Esophagus squamous epithelium (tissue), 5 donors: Measurements from ENCODE around the gene RABGAP1L. TPM values are rescaled to one million over a fixed set of nuclear protein-coding genes. Genes with fewer than 3 reads are reported as not detected.
A peak's percentile ranks its signal among the peaks of the same experiment; 100 is the strongest.

Experiments used
- DNase-seq: peaks from one replicate; lab custom pipeline; 2025; lab: John Stamatoyannopoulos, UW
- H3K27ac ChIP-seq, 4 donors: fragments of 200-600 bp; sonication (generic); one replicate each; pipeline ENCODE4 v1.5.1; 2016 to 2019; ENCODE audit warnings: mild to moderate bottlenecking in 1 of 4
- H3K27me3 ChIP-seq, 4 donors: fragments of 200-600 bp; sonication (generic); 1 replicate in 3 of 4; 2 replicates in 1 of 4; pipeline versions ENCODE4 v1.5.1 to v1.6.0; 2017 to 2021; ENCODE audit warnings: antibody characterized with exemption in 1 of 4
- H3K36me3 ChIP-seq, 3 donors: fragments of 200-600 bp; sonication (generic); one replicate each; pipeline ENCODE4 v1.5.1; 2016 to 2019
- H3K4me1 ChIP-seq, 3 donors: fragments of 200-600 bp; sonication (generic); one replicate each; pipeline ENCODE4 v1.5.1; 2017 to 2019
- H3K4me3 ChIP-seq, 4 donors: fragments of 200-600 bp; sonication (generic); 1 replicate in 3 of 4; 2 replicates in 1 of 4; pipeline ENCODE4 v1.5.1; 2016 to 2019; ENCODE audit warnings: mild to moderate bottlenecking in 2 of 4, moderate library complexity in 1 of 4
- H3K9me3 ChIP-seq, 3 donors: fragments of 200-600 bp; sonication (generic); one replicate each; pipeline ENCODE4 v1.5.1; 2016 to 2019
- CTCF ChIP-seq, 6 experiments: fragments of 450-650 bp in 4 of 6; fragments of 200-600 bp in 2 of 6; sonication (generic) in 2 of 6; IDR thresholded peaks; one replicate each; pipeline ENCODE4 v1.5.1; 2016 to 2019; ENCODE audit warnings: antibody characterized with exemption in 6 of 6, mild to moderate bottlenecking in 4 of 6, moderate library complexity in 4 of 6
- POLR2A ChIP-seq, 4 donors: fragments of 450-650 bp; IDR thresholded peaks; one replicate each; pipeline ENCODE4 v1.6.1; 2017; ENCODE audit warnings: antibody characterized with exemption in 4 of 4, mild to moderate bottlenecking in 4 of 4, moderate library complexity in 3 of 4
- WGBS, 2 donors: methylation state at CpG; one replicate each; pipeline ENCODE4 v1.1.5; 2018; 5-methylcytosine and 5-hydroxymethylcytosine counted together
- intact Hi-C: fragments of 100-400 bp; cut with DNase I; formaldehyde crosslinking; loops from one replicate; pipeline ENCODE4 v1.15.0; 2022
- total RNA-seq, 4 donors: library from RNA; depleted of rRNA; stranded (reverse); fragments of >200 nt; gene quantifications; one replicate each; pipeline ENCODE4 v1.1.0, GENCODE V29; 2016
- donor health status: DM: yes; HTN: yes; CAD: no.

Gene RABGAP1L
- total RNA-seq, 4 donors from 2014 or later, result 35.7 to 45.6 (median 41.0) TPM

- no peak overlapping the region for H3K4me3 ChIP-seq
- H3K9me3 ChIP-seq, result no peaks in the 10 kb centered on the region
- no peaks in the 10 kb centered on the region for H3K36me3 ChIP-seq
- no peak overlapping the region for H3K27ac ChIP-seq
- H3K4me1 ChIP-seq, result peaks cover 0 to 12% (median 0%) of the 10 kb centered on the region in 3 donors
- TF ChIP-seq POLR2A (IDR thresholded peaks at IDR 0.05), result no peak
- no peak for TF ChIP-seq CTCF (IDR thresholded peaks at IDR 0.05)
- no peak for DNase-seq
- WGBS, 2 donors, result 51 to 52% methylated on average over 2 of the region's 2 CpGs
- no peaks in the 10 kb centered on the region for H3K27me3 ChIP-seq
- intact Hi-C loops, result loop anchor here (5.0 kb wide), 1 partner anchor 478 kb away; no protein-coding TSS in a partner anchor
Measured at GRCh38 chr1:174740249-174740968, 581.1 kb downstream of the RABGAP1L start.

- intact Hi-C loops, result loop anchor here (5.0 kb wide), 1 partner anchor 481 kb away; no protein-coding TSS in a partner anchor
- no peak for DNase-seq
- no peak for TF ChIP-seq POLR2A (IDR thresholded peaks at IDR 0.05)
- TF ChIP-seq CTCF (IDR thresholded peaks at IDR 0.05), result no peak
Measured at GRCh38 chr1:174742805-174743653, 583.7 kb downstream of the RABGAP1L start.

GRCh38 chr1:174743654-174744561 lies 584.6 kb downstream of the RABGAP1L start:
- WGBS, 2 donors, result 31 to 32% methylated on average over 4 of the region's 4 CpGs

More at GRCh38 chr1:174742805-174743653, 583.7 kb downstream of the RABGAP1L start:
- H3K27ac ChIP-seq, result no peak overlapping the region
- no peaks in the 10 kb centered on the region for H3K9me3 ChIP-seq
- H3K27me3 ChIP-seq, result no peaks in the 10 kb centered on the region
- H3K4me3 ChIP-seq, result no peak overlapping the region
- H3K36me3 ChIP-seq, result no peaks in the 10 kb centered on the region
- WGBS, 2 donors, result 79 to 83% methylated on average over 3 of the region's 3 CpGs
- peaks cover 0 to 12% (median 0%) of the 10 kb centered on the region in 3 donors for H3K4me1 ChIP-seq

GRCh38 chr1:174744886-174745285 lies 585.6 kb downstream of the RABGAP1L start:
- H3K27me3 ChIP-seq, result no peaks in the 10 kb centered on the region
- H3K4me1 ChIP-seq, result peaks cover 0 to 5% (median 0%) of the 10 kb centered on the region in 3 donors
- WGBS, 2 donors, result 79 to 80% methylated on average over 2 of the region's 2 CpGs
- H3K4me3 ChIP-seq, result no peak overlapping the region
- no peak for DNase-seq
- TF ChIP-seq POLR2A (IDR thresholded peaks at IDR 0.05) (no peak), CTCF (IDR thresholded peaks at IDR 0.05) (no peak)
- no peaks in the 10 kb centered on the region for H3K9me3 ChIP-seq
- no peak overlapping the region for H3K27ac ChIP-seq
- H3K36me3 ChIP-seq, result no peaks in the 10 kb centered on the region
- intact Hi-C loops, result loop anchor here (5.0 kb wide), 1 partner anchor 483 kb away; no protein-coding TSS in a partner anchor

More at GRCh38 chr1:174743654-174744561, 584.6 kb downstream of the RABGAP1L start:
- Histone ChIP-seq H3K36me3 (no peaks in the 10 kb centered on the region), H3K9me3 (no peaks in the 10 kb centered on the region), H3K4me3 (no peak overlapping the region), H3K27me3 (no peaks in the 10 kb centered on the region), H3K4me1 (peaks cover 0 to 12% (median 0%) of the 10 kb centered on the region in 3 donors), H3K27ac (no peak overlapping the region)
- TF ChIP-seq POLR2A (IDR thresholded peaks at IDR 0.05) (no peak), CTCF (IDR thresholded peaks at IDR 0.05) (peak; percentile 15 to 74 (median 48))
- intact Hi-C loops, result loop anchor here (5.0 kb wide), 1 partner anchor 482 kb away; no protein-coding TSS in a partner anchor
- no peak for DNase-seq
